IMR-90 (cell line): ENCODE results near the gene CLBA1. TPM values are rescaled to one million over a fixed set of nuclear protein-coding genes. Genes with fewer than 3 reads are reported as not detected.

Experiments used
- ATAC-seq: fragments of 200-7000 bp; cut with Tn5 transposase; 2 replicates; pipeline ENCODE4 v1.9.1; 2020; ENCODE audit warnings: low read depth, mild to moderate bottlenecking, moderate library complexity
- BruUV-seq: library from RNA; stranded (reverse); fragments of 400-500 nt; replicated peaks from 2 replicates; lab custom pipeline; 2021; lab: Mats Ljungman, UMichigan
- CTCF ChIA-PET: fragments of 300-600 bp; formaldehyde crosslinking; extraction: SDS; loops from one replicate; lab custom pipeline; 2021; ENCODE audit warnings: antibody characterized with exemption; lab: Yijun Ruan, JAX
- POLR2A ChIA-PET: fragments of 300-600 bp; sonication (Branson Sonifier 250); formaldehyde crosslinking; loops from one replicate; lab custom pipeline; 2022; ENCODE audit warnings: antibody characterized with exemption; ENCODE audit not compliant: unreplicated experiment; lab: Charles Lee
- DNase-seq: peaks from one replicate; pipeline ENCODE4 v3.0.0; 2013
- H2AFZ ChIP-seq: replicated peaks from 2 replicates; pipeline ENCODE3; 2013; ENCODE audit warnings: low read length, mild to moderate bottlenecking; ENCODE audit not compliant: poor library complexity
- H2AK5ac ChIP-seq: 2 replicates; pipeline ENCODE4 v1.6.1; 2013; ENCODE audit warnings: low read depth, low read length, inconsistent platforms
- H2AK9ac ChIP-seq: replicated peaks from 2 replicates; pipeline ENCODE3; 2013; ENCODE audit warnings: mild to moderate bottlenecking, low read depth, low read length, moderate library complexity; ENCODE audit not compliant: poor library complexity
- H2BK120ac ChIP-seq: 2 replicates; pipeline ENCODE4 v1.6.1; 2013; ENCODE audit warnings: low read depth, low read length, inconsistent platforms
- H2BK15ac ChIP-seq: 3 replicates; pipeline ENCODE4 v1.6.1; 2013; ENCODE audit warnings: low read depth, low read length, inconsistent platforms
- H2BK20ac ChIP-seq: 2 replicates; pipeline ENCODE4 v1.6.1; 2013; ENCODE audit warnings: low read depth, mild to moderate bottlenecking, inconsistent platforms, low read length, moderate library complexity
- H2BK5ac ChIP-seq: 2 replicates; pipeline ENCODE4 v1.6.1; 2013; ENCODE audit warnings: mild to moderate bottlenecking, low read depth, low read length, inconsistent platforms; ENCODE audit not compliant: poor library complexity, severe bottlenecking
- H3K14ac ChIP-seq: replicated peaks from 2 replicates; pipeline ENCODE4 v1.6.1; 2013; ENCODE audit warnings: low read depth, low read length, inconsistent platforms
- H3K18ac ChIP-seq: 2 replicates; pipeline ENCODE4 v1.6.1; 2013; ENCODE audit warnings: low read depth, low read length, control low read depth
- H3K23ac ChIP-seq: 2 replicates; pipeline ENCODE4 v1.6.1; 2013; ENCODE audit warnings: low read depth, low read length, inconsistent platforms
- H3K27ac ChIP-seq: 2 replicates; pipeline ENCODE4 v1.5.1; 2013; ENCODE audit warnings: mild to moderate bottlenecking, control low read depth, low read length; ENCODE audit not compliant: insufficient read depth
- H3K27me3 ChIP-seq: 2 replicates; pipeline ENCODE4 v1.6.1; 2013; ENCODE audit warnings: low read length; ENCODE audit not compliant: control insufficient read depth, insufficient read depth
- H3K36me3 ChIP-seq: 2 replicates; pipeline ENCODE4 v1.6.1; 2013; ENCODE audit warnings: low read length, mixed read lengths; ENCODE audit not compliant: control insufficient read depth, insufficient read depth
- H3K4ac ChIP-seq: 2 replicates; pipeline ENCODE4 v1.6.1; 2013; ENCODE audit warnings: low read depth, low read length, inconsistent platforms
- H3K4me1 ChIP-seq: 2 replicates; pipeline ENCODE4 v1.6.1; 2013; ENCODE audit warnings: low read length, mixed read lengths; ENCODE audit not compliant: control insufficient read depth, insufficient read depth
- H3K4me2 ChIP-seq: 2 replicates; pipeline ENCODE4 v1.6.1; 2013; ENCODE audit warnings: low read depth, mild to moderate bottlenecking, control low read depth, low read length, moderate library complexity
- H3K4me3 ChIP-seq: 2 replicates; pipeline ENCODE4 v1.5.1; 2013; ENCODE audit warnings: low read depth, mild to moderate bottlenecking, control low read depth, low read length, moderate library complexity; ENCODE audit not compliant: insufficient read depth
- H3K56ac ChIP-seq: 2 replicates; pipeline ENCODE4 v1.6.1; 2013; ENCODE audit warnings: low read length, inconsistent platforms; ENCODE audit not compliant: insufficient read depth; ENCODE audit errors: extremely low read depth
- H3K79me1 ChIP-seq, 2 experiments: 2 replicates each; pipeline ENCODE4 v1.6.1; 2013; ENCODE audit warnings: low read length in 2 of 2, inconsistent platforms in 1 of 2, low read depth in 1 of 2
- H3K9ac ChIP-seq: 2 replicates; pipeline ENCODE4 v1.6.1; 2013; ENCODE audit warnings: low read depth, low read length, control low read depth
- H3K9me1 ChIP-seq: 2 replicates; pipeline ENCODE4 v1.6.1; 2013; ENCODE audit warnings: low read length, inconsistent platforms; ENCODE audit not compliant: insufficient read depth
- H3K9me3 ChIP-seq: 2 replicates; pipeline ENCODE4 v1.6.1; 2013; ENCODE audit warnings: low read length; ENCODE audit not compliant: control insufficient read depth, insufficient read depth
- H4K20me1 ChIP-seq: 2 replicates; pipeline ENCODE4 v1.6.1; 2013; ENCODE audit warnings: low read length, inconsistent platforms; ENCODE audit not compliant: insufficient read depth
- H4K5ac ChIP-seq: 2 replicates; pipeline ENCODE4 v1.6.1; 2013; ENCODE audit warnings: mild to moderate bottlenecking, low read depth, low read length, control low read depth
- H4K8ac ChIP-seq, 2 experiments: 2 replicates each; pipeline ENCODE4 v1.6.1; 2013; ENCODE audit warnings: low read depth in 2 of 2, low read length in 2 of 2, control low read depth in 1 of 2, inconsistent platforms in 1 of 2
- H4K91ac ChIP-seq: 2 replicates; pipeline ENCODE4 v1.6.1; 2013; ENCODE audit warnings: low read depth, low read length, inconsistent platforms; ENCODE audit not compliant: insufficient read depth
- CEBPB ChIP-seq: IDR thresholded peaks from 2 replicates; pipeline ENCODE4 v1.6.1; 2012; ENCODE audit warnings: low read depth, low read length, improper control_type of control experiment
- FOS ChIP-seq: fragments of 150-350 bp; IDR thresholded peaks from 2 replicates; pipeline ENCODE4 v1.6.1; 2016; ENCODE audit warnings: low read depth, low read length
- MAFK ChIP-seq: IDR thresholded peaks from 2 replicates; pipeline ENCODE4 v1.6.1; 2012; ENCODE audit warnings: low read depth, low read length, improper control_type of control experiment
- MAZ ChIP-seq: IDR thresholded peaks from 2 replicates; pipeline ENCODE4 v1.6.1; 2012; ENCODE audit warnings: low read depth, mild to moderate bottlenecking, low read length, improper control_type of control experiment, moderate library complexity, borderline replicate concordance
- NFE2L2 ChIP-seq: fragments of 150-350 bp; IDR thresholded peaks from 2 replicates; pipeline ENCODE4 v1.6.1; 2016; ENCODE audit warnings: low read depth, mild to moderate bottlenecking, low read length
- POLR2A ChIP-seq: IDR thresholded peaks from 2 replicates; pipeline ENCODE4 v1.6.1; 2012; ENCODE audit warnings: mild to moderate bottlenecking, low read depth, low read length
- RAD21 ChIP-seq: IDR thresholded peaks from 2 replicates; pipeline ENCODE4 v1.6.1; 2012; ENCODE audit warnings: low read length, improper control_type of control experiment
- SMC3 ChIP-seq: fragments of 150-350 bp; IDR thresholded peaks from 2 replicates; pipeline ENCODE4 v1.6.1; 2016; ENCODE audit warnings: low read depth, mild to moderate bottlenecking, antibody characterized with exemption, low read length, moderate library complexity
- WGBS, 2 experiments: methylation state at CpG; one replicate each; pipeline versions ENCODE4 v1.1.5 to v1.1.7; 2013; ENCODE audit warnings: missing lambda C conversion rate in 2 of 2; ENCODE audit not compliant: insufficient read length in 1 of 2; ENCODE audit errors: extremely low coverage in 2 of 2; 5-methylcytosine and 5-hydroxymethylcytosine counted together
- dilution Hi-C: fragments of 300-500 bp; cut with HindIII; formaldehyde crosslinking; loops from one replicate; pipeline ENCODE4 v1.14.3; 2018; ENCODE audit warnings: low sequenced_read_pairs; ENCODE audit not compliant: unreplicated experiment
- in situ Hi-C: fragments of 300-500 bp; cut with MboI; formaldehyde crosslinking; loops from 3 replicates; pipeline ENCODE4 v1.14.3; 2019; ENCODE audit warnings: low sequenced_read_pairs, inconsistent platforms, mixed read lengths
- intact Hi-C: fragments of 100-400 bp; cut with micrococcal nuclease; formaldehyde crosslinking; loops from 2 replicates; pipeline ENCODE4 v1.10.0; 2022
- polyA plus RNA-seq, 3 experiments: library from polyadenylated mRNA; depleted of rRNA; stranded (reverse); fragments of >200 nt; gene quantifications; 2 replicates each; pipeline ENCODE4 v1.2.3, GENCODE V29; 2012; ENCODE audit warnings: low replicate concordance in 1 of 3
- total RNA-seq: library from RNA; depleted of rRNA; stranded (reverse); fragments of >200 nt; gene quantifications from 2 replicates; pipeline ENCODE4 v1.2.3, GENCODE V29; 2012
- TF ChIP-seq, protein P1 (sequence below): fragments of 150-350 bp; IDR thresholded peaks from 2 replicates; pipeline ENCODE4 v1.6.1; 2017; ENCODE audit warnings: mild to moderate bottlenecking, antibody characterized with exemption, low read length, low read depth
- TF ChIP-seq, protein P2 (sequence below): fragments of 150-350 bp; IDR thresholded peaks from 2 replicates; pipeline ENCODE4 v1.6.1; 2016; ENCODE audit warnings: low read depth, mild to moderate bottlenecking, low read length, moderate library complexity, borderline replicate concordance
- TF ChIP-seq, protein P3 (sequence below): conservative IDR thresholded peaks from 2 replicates; pipeline ENCODE4 v1.5.1; 2012; ENCODE audit warnings: mild to moderate bottlenecking, low read depth, low read length, improper control_type of control experiment

Gene CLBA1
- total and polyA plus RNA-seq, 2 of the 4 experiments (the other 2 are of a cell fraction): 2.7 to 6.2 TPM

DNA sequence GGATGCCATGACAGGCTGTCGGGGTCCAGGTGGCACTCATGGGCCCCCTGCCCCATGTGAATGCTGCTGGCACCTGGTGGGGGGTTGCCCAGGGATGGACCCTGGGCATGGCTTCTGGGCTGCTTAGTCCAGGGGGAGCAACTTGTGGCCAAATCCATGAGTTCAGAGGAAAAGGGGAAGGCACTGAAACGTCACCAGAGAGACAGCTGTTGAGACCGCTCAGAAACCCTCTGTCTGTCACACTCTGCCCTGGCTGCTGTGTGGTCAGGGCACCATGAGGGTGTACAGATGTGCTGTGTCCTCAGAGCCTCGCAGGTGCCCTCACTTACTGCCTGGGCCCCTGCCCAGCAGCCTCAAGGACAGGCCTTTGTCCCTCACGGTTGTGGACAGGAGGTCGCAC is 9.4 kb downstream of the CLBA1 start (continued):
- TF ChIP-seq, protein P1, sequence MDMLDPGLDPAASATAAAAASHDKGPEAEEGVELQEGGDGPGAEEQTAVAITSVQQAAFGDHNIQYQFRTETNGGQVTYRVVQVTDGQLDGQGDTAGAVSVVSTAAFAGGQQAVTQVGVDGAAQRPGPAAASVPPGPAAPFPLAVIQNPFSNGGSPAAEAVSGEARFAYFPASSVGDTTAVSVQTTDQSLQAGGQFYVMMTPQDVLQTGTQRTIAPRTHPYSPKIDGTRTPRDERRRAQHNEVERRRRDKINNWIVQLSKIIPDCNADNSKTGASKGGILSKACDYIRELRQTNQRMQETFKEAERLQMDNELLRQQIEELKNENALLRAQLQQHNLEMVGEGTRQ: no peak
- TF ChIP-seq RAD21: no peak
- TF ChIP-seq CEBPB: no peak
- TF ChIP-seq MAFK: no peak
- no peak for TF ChIP-seq POLR2A
- no peak for TF ChIP-seq NFE2L2
- TF ChIP-seq SMC3: no peak

DNA sequence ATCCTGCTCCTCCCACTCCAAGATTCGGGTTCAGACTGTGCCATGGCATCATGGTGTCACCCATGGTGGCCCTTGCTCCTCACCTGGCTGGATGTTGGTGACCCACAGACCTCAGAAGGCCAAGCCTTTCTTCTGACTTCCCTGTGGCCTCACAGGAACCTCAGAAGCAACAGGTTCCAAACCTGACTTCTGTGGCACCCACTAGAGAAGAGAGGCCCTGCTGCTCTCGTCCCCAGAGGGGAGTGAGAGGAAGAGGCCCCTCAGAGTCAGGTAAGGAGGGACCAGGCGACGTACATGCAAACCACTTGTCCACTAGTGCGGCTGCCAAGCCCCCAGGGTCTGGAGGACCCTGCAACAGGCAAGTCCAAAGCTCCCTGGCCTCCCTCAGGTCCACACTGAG is 10.4 kb downstream of the CLBA1 start:
- no peak for DNase-seq
- H4K8ac ChIP-seq: no peak overlapping the region
- no peaks in the 10 kb centered on the region for H3K4me1 ChIP-seq
- H3K4me2 ChIP-seq: no peak overlapping the region
- no peak overlapping the region for H3K23ac ChIP-seq
- no peak overlapping the region for H3K27ac ChIP-seq
- in situ Hi-C loops (no loop called here), dilution Hi-C loops (no loop called here), intact Hi-C loops (no loop called here)
- no peak overlapping the region for H4K91ac ChIP-seq
- H2AK9ac ChIP-seq: no peak overlapping the region
- H3K4ac ChIP-seq: no peak overlapping the region
- ChIA-PET CTCF (no interaction called here), POLR2A (no interaction called here)
- no peak overlapping the region for H3K4me3 ChIP-seq
- no peak overlapping the region for H2AK5ac ChIP-seq
- no peak overlapping the region for H2BK20ac ChIP-seq
- no peak overlapping the region for H3K9ac ChIP-seq
- H2AFZ ChIP-seq: no peak overlapping the region
- H2BK120ac ChIP-seq: no peak overlapping the region
- no peaks in the 10 kb centered on the region for H4K20me1 ChIP-seq
- TF ChIP-seq, protein P2, sequence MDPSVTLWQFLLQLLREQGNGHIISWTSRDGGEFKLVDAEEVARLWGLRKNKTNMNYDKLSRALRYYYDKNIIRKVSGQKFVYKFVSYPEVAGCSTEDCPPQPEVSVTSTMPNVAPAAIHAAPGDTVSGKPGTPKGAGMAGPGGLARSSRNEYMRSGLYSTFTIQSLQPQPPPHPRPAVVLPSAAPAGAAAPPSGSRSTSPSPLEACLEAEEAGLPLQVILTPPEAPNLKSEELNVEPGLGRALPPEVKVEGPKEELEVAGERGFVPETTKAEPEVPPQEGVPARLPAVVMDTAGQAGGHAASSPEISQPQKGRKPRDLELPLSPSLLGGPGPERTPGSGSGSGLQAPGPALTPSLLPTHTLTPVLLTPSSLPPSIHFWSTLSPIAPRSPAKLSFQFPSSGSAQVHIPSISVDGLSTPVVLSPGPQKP: no peak
- TF ChIP-seq RAD21: no peak
- TF ChIP-seq SMC3: no peak
- TF ChIP-seq FOS: no peak
- TF ChIP-seq MAZ: no peak
- TF ChIP-seq, protein P3, sequence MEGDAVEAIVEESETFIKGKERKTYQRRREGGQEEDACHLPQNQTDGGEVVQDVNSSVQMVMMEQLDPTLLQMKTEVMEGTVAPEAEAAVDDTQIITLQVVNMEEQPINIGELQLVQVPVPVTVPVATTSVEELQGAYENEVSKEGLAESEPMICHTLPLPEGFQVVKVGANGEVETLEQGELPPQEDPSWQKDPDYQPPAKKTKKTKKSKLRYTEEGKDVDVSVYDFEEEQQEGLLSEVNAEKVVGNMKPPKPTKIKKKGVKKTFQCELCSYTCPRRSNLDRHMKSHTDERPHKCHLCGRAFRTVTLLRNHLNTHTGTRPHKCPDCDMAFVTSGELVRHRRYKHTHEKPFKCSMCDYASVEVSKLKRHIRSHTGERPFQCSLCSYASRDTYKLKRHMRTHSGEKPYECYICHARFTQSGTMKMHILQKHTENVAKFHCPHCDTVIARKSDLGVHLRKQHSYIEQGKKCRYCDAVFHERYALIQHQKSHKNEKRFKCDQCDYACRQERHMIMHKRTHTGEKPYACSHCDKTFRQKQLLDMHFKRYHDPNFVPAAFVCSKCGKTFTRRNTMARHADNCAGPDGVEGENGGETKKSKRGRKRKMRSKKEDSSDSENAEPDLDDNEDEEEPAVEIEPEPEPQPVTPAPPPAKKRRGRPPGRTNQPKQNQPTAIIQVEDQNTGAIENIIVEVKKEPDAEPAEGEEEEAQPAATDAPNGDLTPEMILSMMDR: no peak
- no peak overlapping the region for H3K56ac ChIP-seq
- no peak for ATAC-seq
- H2BK5ac ChIP-seq: no peak overlapping the region
- peaks cover 0 to 10% of the 10 kb centered on the region in 2 experiments; a peak in 1 of 4 replicates for H3K79me1 ChIP-seq
- H3K9me3 ChIP-seq: 0 out of 2 replicates have a peak, but pooled peaks cover 3% of the 10 kb centered on the region
- no peak overlapping the region for H2BK15ac ChIP-seq
- H3K18ac ChIP-seq: no peak overlapping the region
- H3K27me3 ChIP-seq: no peaks in the 10 kb centered on the region
- H3K36me3 ChIP-seq: peaks cover 12% of the 10 kb centered on the region; the same call in 1 of the 2 replicates
- 95% methylated on average over 3 of the region's 5 CpGs; no CpG with 5 or more reads in 1 of the 2 experiments for whole genome bisulfite sequencing, 2 experiments
- H3K14ac ChIP-seq: no peak overlapping the region
- H3K9me1 ChIP-seq: peaks cover 2% of the 10 kb centered on the region; the same call in 1 of the 2 replicates
- H4K5ac ChIP-seq: no peak overlapping the region
- no TSS peak for BruUV-seq
